ENCODE data around the gene MPP1.

GRCh38 chrX:154734061-154734781 lies 71.1 kb downstream of the MPP1 start:
- TF ChIP-seq CTCF (conservative IDR thresholded peaks at IDR 0.05) = no peak
- TF ChIP-seq ZFX (IDR thresholded peaks at IDR 0.05) = no peak

Measured in C4-2B (cell line).